22Rv1 (cell line): ENCODE measurements around the gene CMA1.

Source experiments
- ZFX ChIP-seq: fragments of 450-650 bp; IDR thresholded peaks from 2 replicates; pipeline ENCODE4 v1.6.1; 2017; ENCODE audit warnings: antibody characterized with exemption, borderline replicate concordance
- TF ChIP-seq, protein P1 (sequence below): fragments of 450-650 bp; IDR thresholded peaks from 2 replicates; pipeline ENCODE4 v1.5.1; 2017; ENCODE audit warnings: mild to moderate bottlenecking

GRCh38 chr14:24534286-24534685, 26.2 kb upstream of the CMA1 start:
- TF ChIP-seq, protein P1, sequence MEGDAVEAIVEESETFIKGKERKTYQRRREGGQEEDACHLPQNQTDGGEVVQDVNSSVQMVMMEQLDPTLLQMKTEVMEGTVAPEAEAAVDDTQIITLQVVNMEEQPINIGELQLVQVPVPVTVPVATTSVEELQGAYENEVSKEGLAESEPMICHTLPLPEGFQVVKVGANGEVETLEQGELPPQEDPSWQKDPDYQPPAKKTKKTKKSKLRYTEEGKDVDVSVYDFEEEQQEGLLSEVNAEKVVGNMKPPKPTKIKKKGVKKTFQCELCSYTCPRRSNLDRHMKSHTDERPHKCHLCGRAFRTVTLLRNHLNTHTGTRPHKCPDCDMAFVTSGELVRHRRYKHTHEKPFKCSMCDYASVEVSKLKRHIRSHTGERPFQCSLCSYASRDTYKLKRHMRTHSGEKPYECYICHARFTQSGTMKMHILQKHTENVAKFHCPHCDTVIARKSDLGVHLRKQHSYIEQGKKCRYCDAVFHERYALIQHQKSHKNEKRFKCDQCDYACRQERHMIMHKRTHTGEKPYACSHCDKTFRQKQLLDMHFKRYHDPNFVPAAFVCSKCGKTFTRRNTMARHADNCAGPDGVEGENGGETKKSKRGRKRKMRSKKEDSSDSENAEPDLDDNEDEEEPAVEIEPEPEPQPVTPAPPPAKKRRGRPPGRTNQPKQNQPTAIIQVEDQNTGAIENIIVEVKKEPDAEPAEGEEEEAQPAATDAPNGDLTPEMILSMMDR, result no peak
- no peak for TF ChIP-seq ZFX
